Stimulated activated CD8-positive, alpha-beta memory T cell treated with anti-CD3 and anti-CD28 coated beads, Interleukin-12 subunit alpha, Interleukin-12 subunit beta, amount 100 ng/mL, for 1 hour (primary cell): ENCODE results near the gene AOC1.
"Not testable (repeated sequence)": the region's sequence is repeated elsewhere in the genome, so short reads cannot be mapped to it uniquely, and the experiment has no call there.

ENCODE experiments used
- DNase-seq: peaks from one replicate; pipeline ENCODE4 v3.0.0-alpha.2; 2020; ENCODE audit warnings: low read depth

AOC1 gene, protein sequence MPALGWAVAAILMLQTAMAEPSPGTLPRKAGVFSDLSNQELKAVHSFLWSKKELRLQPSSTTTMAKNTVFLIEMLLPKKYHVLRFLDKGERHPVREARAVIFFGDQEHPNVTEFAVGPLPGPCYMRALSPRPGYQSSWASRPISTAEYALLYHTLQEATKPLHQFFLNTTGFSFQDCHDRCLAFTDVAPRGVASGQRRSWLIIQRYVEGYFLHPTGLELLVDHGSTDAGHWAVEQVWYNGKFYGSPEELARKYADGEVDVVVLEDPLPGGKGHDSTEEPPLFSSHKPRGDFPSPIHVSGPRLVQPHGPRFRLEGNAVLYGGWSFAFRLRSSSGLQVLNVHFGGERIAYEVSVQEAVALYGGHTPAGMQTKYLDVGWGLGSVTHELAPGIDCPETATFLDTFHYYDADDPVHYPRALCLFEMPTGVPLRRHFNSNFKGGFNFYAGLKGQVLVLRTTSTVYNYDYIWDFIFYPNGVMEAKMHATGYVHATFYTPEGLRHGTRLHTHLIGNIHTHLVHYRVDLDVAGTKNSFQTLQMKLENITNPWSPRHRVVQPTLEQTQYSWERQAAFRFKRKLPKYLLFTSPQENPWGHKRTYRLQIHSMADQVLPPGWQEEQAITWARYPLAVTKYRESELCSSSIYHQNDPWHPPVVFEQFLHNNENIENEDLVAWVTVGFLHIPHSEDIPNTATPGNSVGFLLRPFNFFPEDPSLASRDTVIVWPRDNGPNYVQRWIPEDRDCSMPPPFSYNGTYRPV

DNA sequence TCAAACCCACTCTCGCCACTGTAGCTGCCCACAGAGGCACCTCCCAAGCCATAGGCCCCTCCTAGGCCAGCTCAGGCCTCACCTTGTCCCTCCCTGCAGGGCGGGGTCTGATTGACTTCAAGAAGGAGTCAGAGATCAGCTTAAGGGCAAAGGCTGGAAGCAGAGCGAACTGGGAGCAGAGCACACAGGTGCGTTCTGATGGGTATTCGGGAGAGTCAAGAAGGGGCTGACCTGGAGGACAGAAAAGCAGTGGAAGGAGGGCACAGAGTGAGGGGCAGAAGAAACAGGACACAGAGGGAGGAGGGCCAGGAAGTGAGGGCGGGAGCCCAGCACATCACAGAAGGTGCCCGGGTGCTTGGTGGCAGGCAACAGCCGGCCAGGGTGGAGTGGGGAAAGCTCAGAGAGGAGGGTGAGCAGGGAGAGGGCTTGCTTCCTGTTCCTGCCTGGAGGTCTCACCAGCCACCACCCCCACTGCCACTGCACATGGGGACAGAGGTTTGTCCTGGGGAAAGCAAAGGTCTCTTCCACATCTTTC, at the start of gene AOC1:
AOC1 (plus strand) TSS at position 147 of the 535 bp plus-strand sequence. CDS start 3,954 bp downstream, outside the sequence.
- DNase-seq, result no peak

DNA sequence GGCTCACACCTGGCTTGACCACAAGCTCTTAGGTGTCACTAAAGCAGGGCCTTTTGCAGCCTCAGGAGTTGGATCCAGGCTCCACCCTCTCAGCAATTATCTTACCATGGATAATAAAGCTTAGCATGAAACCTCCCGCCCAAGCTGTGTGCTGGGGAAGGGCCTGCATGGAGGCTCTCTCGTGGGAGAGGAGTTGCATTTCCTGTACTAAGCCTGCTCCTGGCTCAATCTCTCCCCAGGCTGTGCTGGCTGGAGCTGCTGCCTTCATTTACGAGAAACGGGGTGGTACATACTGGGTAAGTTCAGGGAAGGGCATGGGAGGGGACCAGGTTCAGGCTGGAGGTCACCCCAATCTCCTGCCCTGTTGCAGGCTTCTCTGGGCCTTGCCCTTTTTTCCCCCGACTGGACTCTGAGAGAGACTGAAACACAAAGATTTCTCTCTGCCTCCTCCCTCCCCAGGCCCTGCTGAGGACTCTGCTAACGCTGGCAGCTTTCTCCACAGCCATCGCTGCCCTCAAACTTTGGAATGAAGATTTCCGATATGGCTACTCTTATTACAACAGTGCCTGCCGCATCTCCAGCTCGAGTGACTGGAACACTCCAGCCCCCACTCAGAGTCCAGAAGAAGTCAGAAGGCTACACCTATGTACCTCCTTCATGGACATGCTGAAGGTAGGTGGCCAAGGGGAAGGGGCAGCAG, 49.0 kb upstream of the AOC1 start:
- DNase-seq, result no peak

GRCh38 chr7:150804802-150805201, 47.5 kb upstream of the AOC1 start:
- DNase-seq, result no peak

- DNase-seq, result no peak
Observed at GRCh38 chr7:150805864-150806263, 46.5 kb upstream of the AOC1 start.

GRCh38 chr7:150806454-150806853, 45.9 kb upstream of the AOC1 start:
- no peak for DNase-seq

DNA sequence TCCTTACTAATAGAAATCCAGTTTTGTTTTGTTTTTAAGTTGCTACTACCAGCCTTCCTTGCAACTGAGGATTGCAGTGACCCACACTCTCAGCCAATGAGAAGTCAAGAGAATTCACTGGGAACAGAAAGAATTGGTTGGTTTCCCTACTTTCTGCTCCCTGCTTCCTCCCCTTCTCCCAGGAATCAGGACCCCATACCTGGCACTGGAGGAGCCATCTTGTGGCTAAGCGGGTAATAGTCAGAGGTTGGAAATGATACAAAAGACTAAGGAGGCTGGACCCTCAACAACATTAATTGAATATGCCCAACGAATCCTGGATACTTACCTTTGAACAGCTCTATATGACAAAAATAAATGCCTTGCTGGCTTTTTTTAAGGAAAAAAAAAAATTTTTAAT, 45.5 kb upstream of the AOC1 start:
- no peak for DNase-seq

DNA sequence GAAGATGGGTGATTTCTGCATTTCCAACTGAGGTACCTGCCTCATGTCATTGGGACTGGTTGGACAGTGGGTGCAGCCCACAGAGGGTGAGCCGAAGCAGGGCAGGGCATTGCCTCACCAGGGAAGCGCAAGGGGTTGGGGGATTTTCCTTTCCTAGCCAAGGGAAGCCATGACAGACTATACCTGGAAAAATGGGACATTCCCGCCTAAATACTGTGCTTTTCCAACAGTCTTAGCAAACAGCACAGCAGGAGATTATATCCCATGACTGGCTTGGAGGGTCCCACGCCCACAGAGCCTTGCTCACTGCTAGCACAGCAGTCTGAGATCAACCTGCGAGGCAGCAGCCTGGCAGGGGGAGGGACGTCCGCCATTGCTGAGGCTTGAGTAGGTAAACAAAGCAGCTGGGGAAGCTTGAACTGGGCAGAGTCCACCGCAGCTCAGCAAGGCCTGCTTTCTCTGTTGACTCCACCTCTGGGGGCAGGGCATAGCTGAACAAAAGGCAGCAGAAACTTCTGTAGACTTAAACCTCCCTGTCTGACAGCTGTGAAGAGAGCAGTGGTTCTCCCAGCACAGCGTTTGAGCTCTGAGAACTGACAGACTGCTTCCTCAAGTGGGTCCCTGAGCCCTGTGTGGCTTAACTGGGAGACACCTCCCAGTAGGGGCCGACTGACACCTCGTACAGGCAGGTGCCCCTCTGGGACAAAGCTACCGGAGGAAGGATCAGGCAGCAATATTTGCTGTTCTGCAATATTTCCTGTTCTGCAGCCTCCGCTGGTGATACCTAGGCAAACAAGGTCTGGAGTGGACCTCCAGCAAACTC, 44.5 kb upstream of the AOC1 start:
- not testable (repeated sequence) for DNase-seq

GRCh38 chr7:150814328-150815001, 37.9 kb upstream of the AOC1 start:
- no peak for DNase-seq

DNA sequence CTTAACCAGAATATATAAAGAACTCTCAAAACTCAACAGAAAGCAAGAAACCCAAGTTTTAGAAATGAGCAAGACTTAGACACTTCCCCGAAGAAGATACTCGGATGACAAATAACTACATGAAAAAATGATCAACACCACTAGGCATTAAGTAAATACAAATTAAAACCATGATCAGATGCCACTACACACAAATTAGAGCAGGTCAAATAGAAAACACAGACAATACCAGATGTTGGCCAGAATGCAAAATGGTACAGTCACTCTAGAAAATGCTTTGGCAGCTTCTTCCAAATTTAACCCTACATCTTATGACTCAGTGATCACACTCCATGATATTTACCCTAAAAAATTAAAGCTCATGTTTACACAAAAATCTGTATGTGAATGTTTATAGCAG, 33.3 kb upstream of the AOC1 start:
- no peak for DNase-seq

- no peak for DNase-seq
Observed at GRCh38 chr7:150820148-150820547, 32.2 kb upstream of the AOC1 start.

- no peak for DNase-seq
Observed at GRCh38 chr7:150820578-150821198, 31.6 kb upstream of the AOC1 start.

- DNase-seq, result no peak
Observed at GRCh38 chr7:150823043-150823442, 29.3 kb upstream of the AOC1 start.

- no peak for DNase-seq
Observed at GRCh38 chr7:150823484-150824126, 28.7 kb upstream of the AOC1 start.

- no peak for DNase-seq
Observed at GRCh38 chr7:150824379-150825177, 27.7 kb upstream of the AOC1 start.

GRCh38 chr7:150826061-150826849, 26.1 kb upstream of the AOC1 start:
- DNase-seq, result no peak

GRCh38 chr7:150828384-150828783, 23.9 kb upstream of the AOC1 start:
- DNase-seq, result no peak

DNA sequence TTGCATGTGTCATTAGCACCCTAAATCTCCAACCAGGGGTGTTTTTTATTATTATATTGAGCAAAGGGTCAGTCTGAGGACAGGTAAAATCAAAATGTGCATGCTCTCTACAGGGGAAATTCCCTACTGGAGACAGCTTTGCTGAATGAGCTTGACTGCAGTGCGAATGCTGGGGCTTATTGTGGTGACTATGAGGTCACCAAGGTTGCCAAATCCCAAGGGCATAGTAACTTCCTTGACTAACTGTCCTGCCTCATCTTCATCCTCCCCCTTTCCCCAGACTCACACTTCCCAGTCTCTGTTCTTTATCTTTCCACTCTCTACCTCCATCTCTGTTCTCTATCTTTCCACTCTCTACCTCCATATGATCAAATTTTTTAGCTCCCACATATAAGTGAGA, 22.9 kb upstream of the AOC1 start:
- DNase-seq, result no peak

GRCh38 chr7:150830937-150831336, 21.4 kb upstream of the AOC1 start:
- DNase-seq, result no peak
